ENCODE measurements around the gene RNF138.
"Not testable (repeated sequence)": the region's sequence is repeated elsewhere in the genome, so short reads cannot be mapped to it uniquely, and the experiment has no call there.

RNF138 gene

GRCh38 chr18:32176745-32177144 lies 85.1 kb downstream of the RNF138 start:
- not testable (repeated sequence) for DNase-seq

- DNase-seq: peak; percentile 95
Measured at GRCh38 chr18:32177530-32177929, 85.9 kb downstream of the RNF138 start.

Data from SHP77 treated with DMSO at 0.1 percent for 48 hours (cell line).